NOMO-1 treated with DMSO at 0.1 percent for 48 hours (cell line): ENCODE measurements around the gene RASSF10.
A peak's percentile ranks its signal among the peaks of the same experiment; 100 is the strongest.
"Not testable (repeated sequence)": the region's sequence is repeated elsewhere in the genome, so short reads cannot be mapped to it uniquely, and the experiment has no call there.

Experiments
- DNase-seq: peaks from one replicate; lab custom pipeline; 2025; ENCODE audit not compliant: unreplicated experiment; lab: John Stamatoyannopoulos, UW

Gene RASSF10

DNA sequence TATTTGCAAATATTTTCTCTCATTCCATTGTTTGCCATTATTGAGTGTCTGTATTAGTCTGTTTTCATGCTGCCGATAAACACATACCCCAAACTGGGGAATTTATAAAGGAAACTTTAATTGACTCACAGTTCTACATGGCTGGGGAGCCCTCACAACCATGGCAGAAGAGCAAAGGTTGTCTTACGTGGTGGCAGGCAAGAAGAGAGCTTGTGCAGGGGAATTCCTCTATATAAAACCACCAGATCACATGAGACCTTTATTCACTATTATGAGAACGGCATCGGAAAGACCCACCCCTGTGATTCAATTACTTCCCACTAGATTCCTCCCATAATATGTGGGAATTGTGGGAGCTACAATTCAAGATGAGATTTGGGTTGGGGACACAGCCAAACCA is 10.2 kb downstream of the RASSF10 start:
- no peak for DNase-seq

DNA sequence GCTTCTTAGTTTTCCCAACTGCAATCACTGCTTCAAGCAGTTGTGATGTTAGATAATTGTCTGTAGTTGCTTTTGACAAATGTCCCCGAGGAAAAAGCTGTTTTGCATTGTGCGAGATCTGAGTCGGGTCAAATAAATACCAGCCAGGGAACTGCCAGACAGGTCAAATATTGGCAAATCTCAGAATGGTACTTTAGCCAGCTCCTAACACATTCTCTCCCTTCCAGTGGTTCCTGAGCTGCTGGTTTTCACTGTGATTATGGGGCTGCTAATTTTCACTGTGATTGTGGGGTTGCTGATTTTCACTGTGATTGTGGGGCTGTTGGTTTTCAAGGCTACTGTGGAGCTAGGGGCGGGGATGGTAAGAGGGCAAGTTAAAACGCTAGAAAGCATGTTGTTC is 14.3 kb downstream of the RASSF10 start:
- no peak for DNase-seq

DNA sequence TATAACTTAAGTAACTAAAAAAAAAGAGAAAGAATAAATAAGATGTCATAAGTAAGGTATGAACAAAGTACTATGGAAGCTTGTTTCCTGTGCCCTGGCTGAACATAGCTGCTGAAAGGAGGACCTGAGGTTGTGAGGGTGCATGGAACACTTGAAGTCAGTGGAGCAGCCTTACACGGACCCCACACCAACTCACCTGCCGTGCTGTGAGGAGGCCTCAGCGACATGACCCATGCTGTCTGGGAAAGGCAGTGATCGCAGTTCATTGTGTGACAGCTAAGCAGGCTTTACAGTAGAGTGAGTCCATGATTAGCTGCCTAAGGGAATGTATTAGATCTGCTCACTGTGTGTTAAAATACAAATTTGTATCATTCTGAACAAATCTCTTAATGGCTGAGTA is 17.6 kb downstream of the RASSF10 start:
- no peak for DNase-seq

DNA sequence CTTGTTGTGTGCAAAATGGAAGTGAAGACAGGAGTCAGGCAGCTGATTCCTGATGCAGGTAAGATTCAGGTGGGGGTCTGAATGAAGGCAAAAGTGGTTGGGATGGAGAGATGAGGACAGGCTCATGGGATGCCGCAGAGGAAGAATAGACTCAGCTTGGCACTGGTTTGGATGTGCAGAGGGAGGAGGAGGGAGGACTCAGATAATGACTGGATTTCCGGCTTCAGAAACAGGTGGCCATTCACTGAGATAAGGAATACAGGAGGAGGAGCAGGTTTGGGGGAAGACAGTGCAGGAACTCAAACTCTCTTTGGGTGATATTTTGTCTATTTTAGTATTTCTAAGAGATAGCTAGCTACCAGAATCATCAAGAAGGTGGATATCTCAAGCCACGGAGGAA is 19.2 kb downstream of the RASSF10 start:
- DNase-seq = no peak

DNA sequence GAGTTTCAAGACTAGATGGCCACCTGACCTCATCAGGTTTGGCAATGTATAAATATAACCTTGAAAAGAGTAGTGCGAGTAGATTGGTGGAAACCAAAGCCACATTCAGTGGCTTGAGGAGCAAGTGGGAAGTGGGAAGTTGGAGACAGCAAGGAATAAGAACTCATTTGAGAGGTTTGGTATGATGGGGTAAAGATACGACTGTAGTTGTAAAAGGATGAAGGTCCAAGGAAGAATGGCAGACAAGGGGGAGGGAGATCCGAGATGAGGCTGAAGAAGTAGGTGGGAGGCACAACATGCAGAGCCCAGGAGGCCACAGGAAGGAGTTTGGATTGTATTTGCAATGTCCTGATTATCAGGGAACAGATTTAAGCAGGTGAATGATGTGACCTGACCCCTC is 20.8 kb downstream of the RASSF10 start:
- DNase-seq = no peak

DNA sequence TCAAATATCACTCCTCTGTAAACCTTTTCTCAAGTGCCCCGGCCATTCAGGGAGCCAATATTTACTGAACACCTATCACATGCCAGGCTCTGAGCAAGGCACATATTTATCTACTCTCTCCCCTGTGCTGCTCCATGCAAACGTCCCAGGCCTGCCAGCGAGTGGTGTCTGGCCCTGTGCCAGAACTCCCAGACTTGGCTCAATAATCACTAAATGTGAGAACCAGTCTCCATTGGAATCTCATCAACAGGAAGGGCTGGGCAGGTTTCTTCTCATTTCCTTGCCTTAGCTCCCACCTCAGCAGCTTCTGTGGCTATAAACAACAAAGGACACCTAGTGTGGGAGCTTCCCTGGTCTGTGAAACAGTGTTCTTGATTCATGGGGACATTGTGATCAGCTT is 21.7 kb downstream of the RASSF10 start:
- DNase-seq = no peak

DNA sequence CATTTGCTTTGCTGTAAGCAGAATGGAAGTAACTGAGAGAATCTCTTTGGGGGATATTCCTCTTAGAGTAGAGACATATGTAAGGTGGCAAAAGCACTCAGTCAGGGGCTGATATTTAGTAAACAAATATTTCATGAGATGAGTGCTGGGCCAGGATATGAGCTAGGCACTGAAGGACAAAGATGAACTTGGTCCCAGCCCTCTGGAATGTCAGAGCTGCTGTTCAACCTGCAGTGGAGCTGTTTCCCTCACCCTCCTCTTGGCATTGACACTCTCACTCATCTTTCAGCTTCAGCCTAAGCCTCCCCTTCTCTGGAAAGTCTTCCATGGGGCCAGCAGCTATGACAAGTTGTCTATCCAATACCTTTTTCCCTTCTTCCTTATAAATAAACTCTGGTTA is 22.2 kb downstream of the RASSF10 start:
- DNase-seq = no peak

DNA sequence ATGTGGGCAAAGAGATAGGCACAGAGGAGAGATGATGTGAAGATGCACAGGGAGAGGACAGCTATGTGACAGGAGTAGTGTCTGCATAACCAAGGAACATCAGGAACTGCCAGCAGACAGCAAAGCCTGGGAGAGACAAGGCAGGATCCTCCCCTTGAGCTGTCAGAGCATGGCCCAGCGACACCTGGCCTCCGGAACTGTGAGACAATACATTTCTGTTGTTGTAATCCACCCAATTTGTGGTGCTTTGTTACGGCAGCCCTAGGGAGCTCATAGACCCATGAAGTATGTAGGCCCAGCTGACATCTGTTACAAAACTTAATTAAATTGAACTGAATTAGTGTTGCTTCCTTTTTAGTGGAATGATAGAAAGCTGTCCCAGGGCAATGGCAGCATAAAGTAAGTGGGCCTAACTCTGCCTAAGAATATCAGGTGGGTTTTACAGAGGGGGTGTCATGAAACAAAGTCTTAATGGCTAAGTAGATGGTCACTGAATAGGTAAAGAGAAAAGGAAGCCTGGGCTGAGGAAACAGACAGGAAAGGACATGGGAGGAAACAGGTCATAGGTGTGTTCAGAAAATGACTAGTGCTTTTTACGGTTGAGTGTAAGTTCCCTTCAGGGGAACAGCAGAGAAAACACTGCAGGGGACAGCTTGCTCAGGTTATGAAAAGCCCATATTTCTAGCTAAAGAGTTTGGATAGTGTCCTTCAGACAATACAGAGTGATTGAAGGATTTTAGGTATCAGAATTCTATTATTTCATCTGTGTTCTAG is 24.8 kb downstream of the RASSF10 start:
- DNase-seq = no peak

DNA sequence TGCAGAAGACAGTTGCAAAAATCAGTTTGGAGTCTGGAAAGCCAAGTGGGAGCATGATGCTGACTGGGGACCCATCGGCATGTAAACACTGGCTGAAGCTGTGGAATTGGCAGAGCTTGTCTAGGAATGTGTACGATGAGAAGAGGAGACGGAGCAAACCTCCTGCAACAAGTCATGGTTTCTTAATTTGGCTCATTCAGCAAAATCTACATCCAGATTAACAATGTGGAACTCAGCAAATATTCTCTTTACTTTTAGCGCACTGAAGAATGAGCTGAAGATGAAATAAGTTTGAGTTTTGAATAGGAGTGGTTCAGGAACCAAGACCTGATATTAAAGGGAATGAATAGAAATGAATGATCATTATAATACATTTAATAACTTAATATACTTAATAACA is 26.6 kb downstream of the RASSF10 start:
- DNase-seq = no peak

DNA sequence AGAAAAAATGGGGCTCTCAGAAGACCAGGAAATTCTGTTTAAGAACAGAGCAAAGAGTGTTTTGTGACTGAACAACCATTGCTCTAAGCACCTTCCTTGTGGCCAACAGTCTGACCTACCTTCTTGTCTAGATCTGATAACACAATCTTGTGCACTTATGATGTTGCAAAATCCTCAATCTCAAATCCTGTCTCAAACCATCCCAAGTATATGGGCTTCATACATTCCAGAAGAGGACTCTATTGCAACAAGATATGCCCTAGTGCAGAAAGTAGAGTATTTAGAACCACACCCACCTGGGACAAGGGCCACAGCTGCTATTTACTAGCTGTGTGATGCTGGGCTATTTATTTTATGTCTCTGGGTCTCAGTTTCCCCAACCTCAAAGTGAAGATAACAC is 27.1 kb downstream of the RASSF10 start:
- DNase-seq = no peak

DNA sequence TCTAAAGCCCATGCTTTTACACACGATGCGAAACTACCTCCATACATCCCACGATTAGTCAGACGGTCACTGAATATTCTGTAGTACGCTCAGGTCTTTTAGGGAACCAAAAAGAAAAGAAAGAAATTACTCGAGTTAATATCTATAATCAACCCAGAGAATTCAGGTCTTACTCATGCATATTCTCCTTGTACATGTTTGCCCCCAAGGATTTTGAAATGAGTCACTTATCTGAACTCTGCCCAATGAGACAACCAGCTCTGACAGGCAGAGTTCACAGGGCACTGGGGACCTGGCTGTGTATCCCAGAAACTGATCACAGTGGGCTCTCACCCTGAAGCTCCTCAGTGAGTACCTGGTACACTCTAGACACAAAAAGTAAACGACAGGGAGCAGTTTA is 29.2 kb downstream of the RASSF10 start:
- no peak for DNase-seq

DNA sequence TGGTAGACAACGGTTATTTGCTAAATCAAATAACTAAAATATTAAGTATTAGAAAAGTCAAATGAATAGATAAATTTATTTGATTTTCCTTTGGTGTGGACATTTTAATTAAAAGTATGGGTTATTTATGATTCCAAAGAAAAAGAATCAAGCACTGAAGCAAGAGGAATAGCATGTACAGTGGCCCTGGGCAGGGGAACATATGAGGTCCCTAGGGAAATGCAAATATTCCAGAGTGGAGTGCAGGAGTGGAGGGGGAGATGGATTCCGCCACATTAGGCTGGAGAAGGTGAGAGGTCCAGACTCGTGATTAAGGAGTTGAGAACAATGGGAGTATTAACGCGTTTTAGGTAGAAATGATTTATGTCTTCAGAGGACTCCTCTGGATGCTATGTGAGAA is 30.0 kb downstream of the RASSF10 start:
- no peak for DNase-seq

DNA sequence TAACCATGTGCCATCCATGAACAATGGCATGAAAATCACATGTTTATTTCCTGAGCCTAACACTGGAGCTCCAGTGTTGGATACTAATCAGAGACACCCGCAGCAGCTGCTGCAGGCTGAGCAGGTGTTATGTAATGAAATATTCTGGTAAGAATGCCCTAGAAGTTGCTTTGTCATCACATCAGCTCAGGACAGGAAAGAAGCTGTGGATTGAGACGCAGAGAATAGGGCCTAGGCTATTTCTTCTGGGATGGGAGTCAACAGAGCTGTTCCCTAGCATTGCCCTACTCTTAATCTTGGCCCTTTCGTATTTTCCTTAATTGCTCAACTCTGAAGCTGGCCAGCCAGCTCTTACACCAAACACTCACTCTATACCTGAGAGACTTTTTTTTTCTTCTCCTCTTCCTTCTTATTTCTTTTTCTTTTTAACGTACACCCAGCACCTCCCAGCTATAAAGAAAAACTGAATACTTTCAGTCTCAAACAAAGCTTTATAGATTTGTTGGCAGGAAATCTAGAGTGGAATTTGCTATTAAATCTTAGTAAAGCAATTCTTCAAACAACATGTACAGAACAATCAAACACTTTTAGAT is 31.9 kb downstream of the RASSF10 start:
- DNase-seq = no peak

DNA sequence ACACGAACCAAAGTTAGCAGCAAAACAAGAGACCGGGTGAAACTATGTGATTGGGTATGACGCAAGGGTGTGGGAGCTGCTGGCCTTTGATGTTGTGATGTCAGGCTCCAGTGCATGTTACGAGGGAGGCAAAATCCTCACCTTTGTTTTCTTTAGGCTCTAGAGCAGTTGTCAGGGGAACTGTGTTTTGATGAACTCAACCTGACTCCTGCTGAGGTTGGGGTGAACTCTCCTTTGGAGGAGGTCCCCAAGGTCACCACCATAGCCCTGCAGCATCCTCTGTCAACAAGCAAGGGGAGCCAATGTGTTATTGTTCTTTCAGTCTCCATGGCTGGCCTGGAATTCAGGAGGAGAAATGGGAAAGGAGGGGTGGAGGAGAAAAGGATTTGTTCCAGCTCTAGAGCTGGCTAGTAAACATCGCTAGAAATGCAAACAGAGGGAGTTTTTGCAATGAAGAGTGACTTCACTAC is 33.8 kb downstream of the RASSF10 start:
- no peak for DNase-seq

DNA sequence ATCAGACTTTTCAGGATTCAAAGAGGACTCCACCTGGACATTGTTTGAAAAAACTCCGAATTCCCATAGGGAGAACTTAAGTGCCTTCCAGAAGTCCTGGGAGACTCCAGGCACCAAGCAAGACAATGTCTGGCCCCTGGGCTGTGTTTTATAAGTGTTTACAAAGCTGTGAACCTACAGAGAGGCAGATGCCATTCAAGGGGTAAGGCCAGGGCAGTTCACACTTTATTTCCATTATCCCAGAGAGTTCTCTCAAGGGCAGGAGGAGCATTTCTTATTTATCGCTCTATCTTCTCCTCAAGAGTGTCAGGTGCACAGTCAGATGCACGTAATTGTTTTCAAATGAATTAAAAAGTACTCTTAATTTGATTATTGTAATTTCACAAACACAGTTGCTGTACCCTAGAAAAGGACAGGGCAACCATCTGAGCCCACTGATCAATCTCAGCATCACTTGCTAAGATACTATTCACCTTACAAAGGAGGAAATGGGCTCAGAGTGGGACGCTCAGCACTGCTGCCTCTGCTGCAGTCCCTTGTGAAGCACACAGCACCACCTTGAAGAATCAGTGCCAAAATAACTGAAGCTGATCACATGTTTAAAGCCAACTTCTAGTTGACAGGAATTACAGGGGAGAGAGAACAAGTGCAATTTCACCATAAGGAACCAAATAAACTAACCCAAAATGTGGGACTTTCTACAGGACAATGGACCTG is 35.0 kb downstream of the RASSF10 start:
- no peak for DNase-seq

DNA sequence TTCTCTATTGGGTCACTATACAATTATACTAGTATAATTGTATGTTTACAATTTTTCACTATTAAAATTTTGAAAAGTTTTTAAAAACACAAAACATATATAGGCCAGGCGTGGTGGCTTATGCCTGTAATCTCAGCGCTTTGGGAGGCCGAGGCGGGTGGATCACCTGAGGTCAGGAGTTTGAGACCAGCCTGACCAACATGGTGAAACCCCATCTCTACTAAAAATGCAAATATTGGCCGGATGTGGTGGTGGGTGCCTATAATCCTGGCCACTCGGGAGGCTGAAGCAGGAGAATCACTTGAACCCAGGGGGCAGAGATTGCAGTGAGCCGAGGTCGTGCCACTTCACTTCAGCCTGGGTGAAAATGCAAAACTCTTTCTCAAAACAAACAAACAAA is 36.0 kb downstream of the RASSF10 start:
- DNase-seq = not testable (repeated sequence)

DNA sequence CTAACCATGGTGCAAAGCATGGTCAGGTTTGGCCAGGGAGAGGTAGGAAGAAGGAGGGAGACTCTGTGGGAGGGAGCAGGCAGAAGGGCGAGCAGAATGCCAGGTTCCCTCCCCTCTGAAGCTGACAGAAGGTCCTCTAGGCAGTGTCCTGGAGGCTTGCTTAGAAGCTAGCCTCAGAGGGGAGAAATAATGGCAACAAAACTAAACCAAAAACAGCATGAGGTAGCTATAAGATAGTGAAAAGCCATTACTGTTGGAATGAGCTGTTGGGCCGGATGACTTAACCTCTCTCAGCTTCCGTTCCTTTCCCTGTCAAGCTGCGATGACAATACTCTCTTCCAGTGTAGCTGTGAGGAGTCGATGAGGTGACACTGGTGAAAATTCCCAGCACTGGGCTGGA is 36.6 kb downstream of the RASSF10 start:
- DNase-seq = no peak

DNA sequence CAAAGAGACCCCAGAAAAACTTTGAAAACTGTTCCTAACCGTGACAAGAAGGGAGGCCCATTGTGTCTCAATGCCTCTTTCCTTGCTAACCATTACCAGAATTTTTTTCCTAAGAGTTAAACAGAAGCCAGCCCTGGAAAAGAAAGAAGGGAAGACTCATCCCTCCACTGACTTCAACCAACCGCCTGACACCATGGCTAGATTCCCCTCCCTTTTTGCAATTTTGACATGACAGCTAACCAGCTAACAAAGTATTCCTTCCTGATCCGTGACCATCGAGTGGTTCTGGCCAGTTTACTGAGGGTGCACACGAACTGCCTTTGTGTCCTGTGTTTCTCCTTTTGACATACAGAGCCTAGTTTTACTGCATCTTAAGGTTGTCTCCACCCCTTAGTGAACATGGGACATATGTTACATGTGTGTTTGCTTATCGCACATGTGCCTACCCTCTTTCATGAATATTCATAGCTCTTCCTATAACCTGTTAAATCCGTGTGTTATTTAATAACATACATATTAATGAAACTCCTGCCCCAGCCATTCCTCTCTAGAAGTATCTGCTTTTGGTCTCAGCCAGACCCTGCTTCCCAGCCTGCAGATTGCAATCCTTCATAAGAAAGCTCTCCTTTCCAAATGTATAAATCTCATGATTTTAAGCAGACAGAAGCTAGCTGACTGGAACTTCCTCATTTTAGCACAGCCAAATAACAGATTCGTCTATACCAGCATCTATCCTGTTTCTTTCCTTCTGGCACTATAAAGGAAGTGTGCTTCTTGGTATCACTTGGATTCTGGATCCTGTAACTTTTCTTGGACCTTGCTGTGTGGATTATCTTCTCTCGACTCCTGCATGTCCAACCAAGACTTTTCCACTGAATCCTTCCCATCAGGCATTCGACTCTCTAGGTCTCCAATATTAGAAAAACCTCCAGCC is 37.8 kb downstream of the RASSF10 start:
- peak; percentile 24 for DNase-seq

DNA sequence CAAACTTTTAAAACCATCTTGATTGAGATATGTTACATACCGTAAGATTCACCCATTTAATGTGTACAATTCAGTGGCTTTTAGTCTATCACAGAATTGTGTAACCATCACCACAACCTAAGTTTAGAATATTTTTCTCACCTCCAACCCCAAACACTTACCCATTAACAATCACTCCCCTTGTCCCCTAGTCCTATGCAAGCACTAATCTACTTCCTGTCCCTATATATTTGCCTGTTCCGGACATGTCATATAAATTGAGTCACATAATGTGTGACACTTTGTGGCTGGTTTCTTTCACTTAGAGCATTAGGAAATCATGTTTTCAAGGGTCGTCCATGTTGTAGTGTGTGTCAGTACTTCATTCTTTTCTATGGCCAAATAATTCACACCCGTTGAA is 38.8 kb downstream of the RASSF10 start:
- peak; percentile 31 for DNase-seq

DNA sequence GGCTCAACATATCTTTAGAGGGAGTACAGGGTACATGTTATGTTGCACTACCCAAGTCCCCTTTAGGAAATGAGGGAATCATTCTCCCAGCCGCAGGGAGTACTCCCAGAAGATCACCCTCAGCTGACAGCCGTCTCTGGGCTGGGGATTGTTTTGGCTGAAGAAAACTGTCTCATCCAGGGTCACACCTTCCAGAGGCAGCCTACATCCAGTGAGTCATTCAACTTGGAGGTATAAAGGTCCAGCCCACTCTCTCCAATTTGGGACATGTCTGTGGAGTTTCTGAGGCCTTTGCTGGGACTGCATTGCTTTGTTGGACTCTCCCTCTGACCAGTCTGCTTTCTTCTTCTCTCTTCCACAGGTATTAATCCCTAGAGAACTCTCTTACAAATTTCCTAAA is 42.1 kb downstream of the RASSF10 start:
- DNase-seq = no peak

DNA sequence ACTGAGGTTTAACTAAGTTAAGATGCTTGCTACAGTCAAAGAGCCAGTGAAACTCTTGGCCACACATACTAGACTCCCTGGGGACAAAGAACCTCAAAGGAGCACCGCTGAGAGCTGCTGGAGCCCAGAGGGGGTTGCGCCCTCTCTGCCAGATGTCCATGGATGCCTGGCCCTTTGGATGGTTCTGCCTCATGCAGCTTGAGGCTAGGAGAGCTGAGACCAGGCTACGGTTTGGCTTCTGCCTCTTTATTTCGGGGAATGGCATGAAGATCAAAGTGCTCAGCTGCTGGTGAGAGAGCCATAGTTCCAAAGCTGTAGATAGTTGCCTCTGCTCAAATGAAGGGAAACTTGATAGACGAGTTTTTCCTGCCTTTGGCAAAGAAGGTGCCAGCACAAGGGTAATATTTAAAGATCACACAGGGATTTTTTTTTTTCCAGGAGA is 43.0 kb downstream of the RASSF10 start:
- no peak for DNase-seq
